SIG-M5 (cell line): ENCODE measurements around the gene SETDB2.

Experiments used
- DNase-seq: peaks from one replicate; lab custom pipeline; 2025; lab: John Stamatoyannopoulos, UW

Gene SETDB2, protein sequence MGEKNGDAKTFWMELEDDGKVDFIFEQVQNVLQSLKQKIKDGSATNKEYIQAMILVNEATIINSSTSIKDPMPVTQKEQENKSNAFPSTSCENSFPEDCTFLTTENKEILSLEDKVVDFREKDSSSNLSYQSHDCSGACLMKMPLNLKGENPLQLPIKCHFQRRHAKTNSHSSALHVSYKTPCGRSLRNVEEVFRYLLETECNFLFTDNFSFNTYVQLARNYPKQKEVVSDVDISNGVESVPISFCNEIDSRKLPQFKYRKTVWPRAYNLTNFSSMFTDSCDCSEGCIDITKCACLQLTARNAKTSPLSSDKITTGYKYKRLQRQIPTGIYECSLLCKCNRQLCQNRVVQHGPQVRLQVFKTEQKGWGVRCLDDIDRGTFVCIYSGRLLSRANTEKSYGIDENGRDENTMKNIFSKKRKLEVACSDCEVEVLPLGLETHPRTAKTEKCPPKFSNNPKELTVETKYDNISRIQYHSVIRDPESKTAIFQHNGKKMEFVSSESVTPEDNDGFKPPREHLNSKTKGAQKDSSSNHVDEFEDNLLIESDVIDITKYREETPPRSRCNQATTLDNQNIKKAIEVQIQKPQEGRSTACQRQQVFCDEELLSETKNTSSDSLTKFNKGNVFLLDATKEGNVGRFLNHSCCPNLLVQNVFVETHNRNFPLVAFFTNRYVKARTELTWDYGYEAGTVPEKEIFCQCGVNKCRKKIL

DNA sequence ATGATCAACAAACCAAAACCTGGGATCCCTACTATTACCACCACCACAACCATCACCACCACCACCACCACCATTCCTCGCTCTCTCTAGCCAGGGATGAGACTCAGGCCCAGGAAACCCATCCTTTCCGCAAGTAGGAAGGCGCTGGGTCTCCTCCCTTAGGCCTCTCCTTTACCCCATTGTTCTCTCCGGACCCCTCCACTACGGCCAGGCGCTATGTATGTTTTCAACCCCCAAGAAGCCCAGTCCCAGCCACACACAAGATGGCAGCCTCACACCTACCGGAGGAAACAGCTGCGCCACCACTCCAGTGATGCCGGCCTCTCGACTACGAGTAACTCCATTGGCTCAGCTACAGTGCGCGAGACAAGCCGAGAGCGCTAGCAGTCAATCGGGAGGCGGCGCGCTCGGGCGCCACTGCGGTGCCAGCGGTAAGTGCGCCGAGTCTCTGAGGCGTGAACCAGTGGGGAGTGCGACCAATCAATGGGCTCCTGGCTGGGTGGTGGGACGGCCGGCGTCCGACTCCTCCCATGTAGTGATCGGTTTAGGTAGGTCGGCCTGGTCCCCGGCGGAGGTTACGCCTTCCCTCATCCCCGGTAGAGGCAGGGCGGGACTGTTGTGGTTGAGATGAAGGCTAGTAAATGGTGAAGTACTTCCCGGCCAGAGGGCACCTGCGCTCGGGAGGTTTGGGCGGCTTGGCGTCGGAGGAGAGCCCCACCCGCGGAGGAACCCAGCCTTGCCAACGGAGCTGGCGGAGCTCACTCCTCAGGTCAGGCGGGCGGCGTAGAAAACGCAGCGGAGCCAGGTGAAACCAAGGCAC is at the start of gene SETDB2, which contains the start of gene CAB39L:
Gene SETDB2 (plus strand): TSS at position 571 of the 820 bp plus-strand sequence. CDS start 7,620 bp downstream, outside the sequence.
Gene CAB39L (minus strand): TSS at position 361 of the 820 bp plus-strand sequence. CDS start 61,154 bp downstream, outside the sequence.
- DNase-seq = peak; percentile 97

- DNase-seq = no peak
Measured at GRCh38 chr13:49395451-49395865, 48.6 kb upstream of the SETDB2 start.

- no peak for DNase-seq
Measured at GRCh38 chr13:49395878-49396380, 48.1 kb upstream of the SETDB2 start.

DNA sequence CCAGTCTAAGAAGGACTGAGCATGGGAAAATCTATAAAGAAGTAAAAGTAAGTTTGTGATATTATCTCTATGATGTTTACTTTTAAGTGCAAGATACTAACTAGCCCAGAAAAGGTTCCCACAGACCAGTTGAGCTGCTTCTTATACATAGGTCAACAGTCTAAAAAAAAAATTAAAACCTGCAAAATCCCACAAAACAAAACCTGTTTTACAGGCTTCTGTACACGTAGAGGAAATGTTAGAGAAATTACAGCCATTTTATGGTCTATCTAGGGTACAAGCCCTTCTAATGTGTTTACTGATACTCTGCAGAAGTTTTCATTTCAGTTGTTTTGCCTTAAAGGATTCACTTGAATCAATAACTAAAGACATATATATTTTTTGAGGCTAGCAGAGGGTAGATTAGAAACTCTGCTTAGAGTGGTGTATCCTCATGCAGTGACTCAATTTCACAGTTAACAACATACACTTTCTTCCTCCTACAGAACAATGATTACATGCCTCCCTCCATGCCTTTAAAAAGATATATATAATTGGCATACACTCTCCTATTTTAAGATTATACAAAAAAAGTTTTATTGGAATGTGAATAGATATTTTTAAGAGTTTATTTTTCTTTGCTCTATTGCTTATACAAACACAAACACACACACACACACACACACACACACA is 44.1 kb upstream of the SETDB2 start:
- no peak for DNase-seq

GRCh38 chr13:49400755-49401659 is 43.1 kb upstream of the SETDB2 start:
- DNase-seq = no peak

DNA sequence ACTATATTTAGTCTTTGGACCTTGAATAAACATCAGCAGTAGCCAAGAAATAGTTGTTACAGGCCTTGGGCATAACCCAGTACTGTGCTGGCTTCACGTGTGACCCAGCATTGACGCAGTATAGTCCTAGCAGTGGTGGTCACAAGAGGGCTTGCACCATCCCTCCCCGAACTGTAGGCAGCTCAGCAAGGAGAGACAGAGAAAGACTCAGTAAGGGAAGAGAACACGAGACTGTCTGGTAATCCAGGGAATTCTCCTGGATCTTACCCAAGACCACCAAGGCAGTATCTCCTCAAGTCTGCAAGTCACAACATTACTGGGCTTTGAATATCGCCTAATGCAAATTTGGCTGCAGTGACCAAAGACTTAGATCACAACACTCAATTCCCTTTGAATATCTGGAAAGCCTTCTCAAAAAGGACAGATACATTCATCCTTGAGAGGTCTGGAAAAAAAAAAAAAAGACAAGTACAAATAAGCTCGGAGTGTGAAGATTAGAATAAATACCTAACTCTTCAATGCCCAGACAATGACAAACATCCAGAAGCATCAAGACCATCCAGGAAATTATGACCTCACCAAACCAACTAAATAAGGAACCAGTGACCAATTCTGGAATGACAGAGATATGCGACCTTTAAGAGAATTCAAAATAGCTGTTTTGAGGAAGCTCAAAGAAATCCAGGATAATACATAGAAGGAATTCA is 39.9 kb upstream of the SETDB2 start:
- no peak for DNase-seq

GRCh38 chr13:49404703-49405020 is 39.4 kb upstream of the SETDB2 start:
- no peak for DNase-seq

DNA sequence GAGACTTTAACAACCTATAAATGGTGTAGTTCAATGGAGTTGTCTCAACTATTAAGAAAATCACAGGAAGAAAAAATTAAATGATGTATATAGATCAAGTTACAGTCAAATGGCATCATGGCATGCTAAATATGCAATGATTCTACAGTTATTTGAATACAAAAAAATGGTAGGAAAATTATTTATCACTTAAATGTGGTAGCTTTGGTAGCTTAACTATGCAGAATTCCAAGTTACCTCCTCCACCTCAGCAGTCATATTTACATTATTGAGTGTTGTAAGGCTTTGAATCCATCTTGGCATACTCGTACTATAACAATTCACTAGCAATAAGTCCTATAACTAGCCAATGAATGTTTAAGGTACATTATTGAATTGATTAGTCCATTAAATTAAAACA is 37.0 kb upstream of the SETDB2 start:
- DNase-seq = no peak

DNA sequence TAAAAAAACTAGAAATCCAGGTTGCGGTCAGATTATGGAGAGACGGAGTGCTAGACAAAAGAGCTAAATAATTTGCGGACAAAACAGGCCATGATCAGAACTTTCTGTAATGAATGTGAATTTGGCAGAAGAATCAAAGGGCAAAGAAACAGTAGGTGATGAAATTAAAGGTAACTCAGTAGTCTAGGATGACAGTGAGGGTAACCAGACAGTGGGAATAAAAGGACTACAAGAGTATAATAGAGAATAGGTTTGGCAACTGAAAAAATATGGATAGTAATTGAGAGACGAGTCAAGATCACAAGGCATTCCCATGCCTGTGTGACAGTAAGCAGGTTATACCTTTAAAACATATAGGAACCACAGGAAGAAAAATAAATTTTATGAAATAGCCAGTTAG is 36.1 kb upstream of the SETDB2 start:
- DNase-seq = no peak

DNA sequence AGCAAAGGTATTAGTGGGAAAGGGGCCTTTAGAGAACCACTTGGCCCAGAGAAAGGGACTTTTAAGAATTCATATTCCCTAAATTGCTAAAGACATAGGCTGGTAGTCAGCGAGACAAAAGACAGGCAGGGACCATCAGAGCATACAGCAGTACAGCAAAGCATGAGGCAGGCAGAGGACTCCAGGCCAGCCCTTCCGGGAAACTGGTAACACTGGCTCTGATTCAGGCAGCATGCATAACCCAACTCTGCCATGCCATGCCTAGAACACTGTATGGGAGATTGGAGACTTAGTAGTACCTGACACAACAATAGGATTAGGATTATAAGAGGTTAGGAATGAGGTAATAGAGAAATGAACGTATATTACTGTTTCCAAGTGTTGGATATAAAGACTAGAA is 35.1 kb upstream of the SETDB2 start:
- no peak for DNase-seq

DNA sequence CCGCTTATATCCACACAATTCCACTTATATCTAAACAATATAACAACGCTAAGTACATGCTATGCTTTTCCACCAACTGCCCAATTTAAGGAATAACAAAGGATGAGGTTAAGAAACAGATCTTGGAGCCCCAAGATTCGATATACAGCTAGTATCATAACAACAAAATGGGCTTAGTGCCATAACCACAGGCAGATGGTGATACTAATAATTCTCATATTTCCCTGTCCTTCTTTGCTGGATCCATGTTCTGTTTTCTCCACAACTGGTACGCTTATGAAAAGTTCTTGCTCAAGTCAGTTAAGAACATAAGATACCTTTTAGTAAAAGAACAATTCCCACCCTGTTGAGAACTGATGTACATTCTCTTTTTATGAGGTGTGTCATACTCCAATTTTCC is 34.1 kb upstream of the SETDB2 start:
- no peak for DNase-seq

- no peak for DNase-seq
Measured at GRCh38 chr13:49410477-49410876, 33.6 kb upstream of the SETDB2 start.

DNA sequence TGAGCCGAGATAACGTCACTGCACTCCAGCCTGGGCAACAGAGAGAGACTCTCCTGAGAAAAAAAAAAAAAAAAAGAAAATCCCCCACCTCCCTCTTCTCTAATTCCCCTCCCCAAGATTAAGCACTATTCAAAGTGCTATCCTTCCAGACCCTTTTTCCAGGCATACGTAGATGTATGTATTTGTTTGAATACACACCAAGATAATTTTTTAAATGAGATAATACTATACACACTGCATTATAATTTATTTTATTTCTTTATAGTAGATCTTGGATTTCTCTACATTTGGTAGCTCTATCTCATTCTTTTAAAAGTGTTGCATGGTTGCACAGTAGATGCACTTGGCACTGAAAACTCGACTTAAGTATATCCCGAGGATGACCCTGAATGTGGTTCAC is 32.7 kb upstream of the SETDB2 start:
- no peak for DNase-seq

DNA sequence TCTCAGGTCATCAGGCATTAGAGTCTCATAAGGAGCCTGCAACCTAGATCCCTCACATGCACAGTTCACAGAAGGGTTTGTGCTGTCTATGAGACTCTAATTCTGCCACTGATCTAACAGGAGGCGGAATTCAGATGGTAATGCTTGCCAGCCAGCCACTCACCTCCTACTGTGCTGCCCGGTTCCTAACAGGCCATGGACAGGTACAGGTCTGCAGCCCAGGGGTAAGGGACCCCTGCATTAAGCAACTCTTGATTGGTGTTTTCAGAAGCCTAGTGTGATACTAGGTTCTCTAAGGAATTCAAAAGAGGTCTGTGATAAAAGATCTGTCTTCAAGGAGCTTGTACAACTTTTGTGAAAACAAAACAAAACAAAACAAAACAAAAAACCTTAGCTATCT is 31.3 kb upstream of the SETDB2 start:
- DNase-seq = no peak

DNA sequence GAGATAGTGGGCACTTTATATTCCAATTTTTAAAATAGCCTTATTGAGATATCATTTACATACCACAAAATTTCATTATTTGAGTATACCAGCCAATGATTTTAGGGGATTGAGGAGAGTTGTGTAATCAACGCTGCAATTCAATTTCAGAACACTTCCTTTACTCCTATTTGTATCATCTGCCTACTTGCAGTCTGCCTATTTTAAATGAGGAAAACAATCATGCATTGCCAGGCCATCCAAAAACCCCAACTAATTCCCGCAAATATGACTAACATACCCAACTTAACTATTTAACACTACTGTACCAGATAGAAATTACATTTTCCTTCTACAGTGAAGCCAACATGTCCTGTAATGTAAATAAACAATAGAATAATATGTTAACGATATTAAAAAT is 26.9 kb upstream of the SETDB2 start:
- no peak for DNase-seq

DNA sequence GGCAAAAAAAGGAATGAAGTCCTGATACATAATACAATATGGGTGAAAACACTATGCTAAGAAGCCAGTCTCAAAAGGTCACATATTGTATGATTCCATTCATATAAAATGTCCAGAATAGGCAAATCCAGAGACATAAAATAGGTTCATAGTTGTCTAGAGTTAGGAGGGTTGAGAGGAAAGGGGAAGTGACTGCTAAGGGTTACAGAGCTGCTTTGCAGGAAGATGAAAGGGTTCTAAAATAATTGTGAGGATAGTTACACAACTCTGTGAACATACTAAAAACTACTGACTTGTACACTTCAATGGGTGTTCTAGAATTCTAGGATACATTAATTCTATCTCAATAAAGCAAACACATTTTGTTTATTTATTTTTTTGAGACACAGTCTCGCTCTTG is 25.9 kb upstream of the SETDB2 start:
- peak; percentile 42 for DNase-seq

DNA sequence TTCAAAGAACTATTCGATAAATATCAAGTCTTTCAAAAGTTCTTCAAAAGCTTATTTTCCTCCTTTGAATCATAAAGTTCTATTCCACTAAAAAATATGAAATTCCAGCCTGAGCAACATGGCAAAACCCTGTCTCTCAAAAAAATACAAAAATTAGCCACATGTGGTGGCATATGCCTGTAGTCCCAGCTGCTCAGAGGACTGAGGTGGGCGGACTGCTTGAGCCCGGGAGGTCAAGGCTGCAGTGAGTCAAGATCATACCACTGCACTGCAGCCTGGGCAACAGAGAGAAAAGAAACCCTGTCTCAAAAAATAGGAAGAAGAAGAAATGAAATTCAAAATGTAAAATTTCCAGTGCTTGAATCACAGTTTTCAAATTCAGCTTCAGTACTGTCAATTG is 24.8 kb upstream of the SETDB2 start:
- no peak for DNase-seq

DNA sequence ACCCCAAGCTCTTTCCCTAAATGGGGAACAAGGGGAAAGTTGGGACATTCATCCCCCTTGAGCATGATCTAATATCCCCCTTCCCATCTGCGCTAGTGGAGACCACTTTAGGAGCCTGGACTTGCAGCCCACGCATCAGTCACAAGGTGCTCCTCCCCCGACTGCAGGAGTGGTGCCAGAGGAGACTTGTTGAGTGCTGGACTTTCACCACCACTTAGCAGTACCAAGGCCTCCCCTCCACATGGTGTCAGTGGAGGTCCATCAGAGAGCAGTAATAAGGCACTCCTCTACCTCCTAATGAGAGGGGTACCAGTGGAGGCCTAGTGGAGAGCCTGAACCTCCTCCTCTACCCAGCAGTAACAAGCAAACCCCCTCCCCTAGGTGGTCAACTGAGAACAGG is 22.7 kb upstream of the SETDB2 start:
- DNase-seq = no peak

- no peak for DNase-seq
Measured at GRCh38 chr13:49424011-49424560, 20.0 kb upstream of the SETDB2 start.
